NCI-H460 (cell line): ENCODE measurements around the gene FGF6. TPM values are rescaled to one million over a fixed set of nuclear protein-coding genes. Genes with fewer than 3 reads are reported as not detected.

Experiments used
- total RNA-seq: library from RNA; depleted of rRNA; stranded (reverse); fragments of >200 nt; shearing (Covaris generic); gene quantifications from 2 replicates; pipeline ENCODE4 v1.2.3, GENCODE V29; 2014; rRNA removed

FGF6 gene
- total RNA-seq, 1 experiment from 2014 or later = not detected

Other genes with a start within 250 kb of the FGF6 start
- gene CCND2, start 172.1 kb downstream of the FGF6 start, total RNA-seq = 0.06 and 0.17 TPM in 2 replicates
- 14.1 and 22.0 TPM in 2 replicates for gene TIGAR, start 124.6 kb downstream of the FGF6 start, total RNA-seq
- gene FGF23, start 66.1 kb downstream of the FGF6 start, total RNA-seq = not detected in 2 replicates
- gene RAD51AP1, start 93.1 kb upstream of the FGF6 start, total RNA-seq = 22.2 and 24.8 TPM in 2 replicates
- gene DYRK4, start 116.4 kb upstream of the FGF6 start, total RNA-seq = 59.9 and 62.0 TPM in 2 replicates
- gene AKAP3, start 203.2 kb upstream of the FGF6 start, total RNA-seq = 0.72 and 1.4 TPM in 2 replicates
- gene NDUFA9, start 203.3 kb upstream of the FGF6 start, total RNA-seq = 129 and 136 TPM in 2 replicates